ENCODE measurements around the gene RPL10L. TPM values are rescaled to one million over a fixed set of nuclear protein-coding genes. Genes with fewer than 3 reads are reported as not detected.

Gene RPL10L
- not detected for total RNA-seq

GRCh38 chr14:46651526-46652144 lies at the start of gene RPL10L:
TSS of gene RPL10L (minus strand) at chr14:46651781. CDS start at chr14:46651736, 45 bp downstream.

